ENCODE results near the gene PLA2G5.
"Not testable (repeated sequence)": the region's sequence is repeated elsewhere in the genome, so short reads cannot be mapped to it uniquely, and the experiment has no call there.

The PLA2G5 gene

GRCh38 chr1:20059847-20060246 lies 10.1 kb upstream of the PLA2G5 start:
- H3K4me1 Mint-ChIP-seq, result no peaks in the 10 kb centered on the region
- no peaks in the 10 kb centered on the region for H3K9me3 Mint-ChIP-seq
- DNase-seq, result no peak
- no peak overlapping the region for H3K27ac Mint-ChIP-seq
- no peak for TF ChIP-seq CTCF (IDR thresholded peaks at IDR 0.05)
- H3K27me3 Mint-ChIP-seq (ENCODE audit: low read depth, poor library complexity), result peaks cover 24% of the 10 kb centered on the region
- H3K4me3 Mint-ChIP-seq, result no peak overlapping the region
- H3K36me3 Mint-ChIP-seq (ENCODE audit: low read depth), result no peaks in the 10 kb centered on the region

- not testable (repeated sequence) for H3K4me1 Mint-ChIP-seq; DNase-seq; H3K9me3 Mint-ChIP-seq; H3K27ac Mint-ChIP-seq; H3K4me3 Mint-ChIP-seq; H3K36me3 Mint-ChIP-seq (ENCODE audit: low read depth)
- peaks cover 24% of the 10 kb centered on the region for H3K27me3 Mint-ChIP-seq (ENCODE audit: low read depth, poor library complexity)
Observed at GRCh38 chr1:20060791-20061190, 9.2 kb upstream of the PLA2G5 start.

- Mint-ChIP-seq H3K27me3 (ENCODE audit: low read depth, poor library complexity) (peaks cover 20% of the 10 kb centered on the region), H3K4me1 (no peaks in the 10 kb centered on the region), H3K9me3 (no peaks in the 10 kb centered on the region), H3K36me3 (ENCODE audit: low read depth) (no peaks in the 10 kb centered on the region), H3K27ac (no peak overlapping the region), H3K4me3 (no peak overlapping the region)
- no peak for DNase-seq
- no peak for TF ChIP-seq CTCF (IDR thresholded peaks at IDR 0.05)
Observed at GRCh38 chr1:20061866-20062265, 8.1 kb upstream of the PLA2G5 start.

- H3K4me1 Mint-ChIP-seq, result no peaks in the 10 kb centered on the region
- no peaks in the 10 kb centered on the region for H3K36me3 Mint-ChIP-seq (ENCODE audit: low read depth)
- TF ChIP-seq CTCF (IDR thresholded peaks at IDR 0.05), result no peak
- no peak for DNase-seq
- no peaks in the 10 kb centered on the region for H3K9me3 Mint-ChIP-seq
- no peak overlapping the region for H3K4me3 Mint-ChIP-seq
- no peak overlapping the region for H3K27ac Mint-ChIP-seq
- peaks cover 14% of the 10 kb centered on the region for H3K27me3 Mint-ChIP-seq (ENCODE audit: low read depth, poor library complexity)
Observed at GRCh38 chr1:20063861-20064292, 6.1 kb upstream of the PLA2G5 start.

- Mint-ChIP-seq H3K4me1 (peaks cover 5% of the 10 kb centered on the region), H3K27me3 (ENCODE audit: low read depth, poor library complexity) (peaks cover 12% of the 10 kb centered on the region), H3K9me3 (no peaks in the 10 kb centered on the region), H3K27ac (no peak overlapping the region), H3K4me3 (no peak overlapping the region), H3K36me3 (ENCODE audit: low read depth) (no peaks in the 10 kb centered on the region)
- no peak for TF ChIP-seq CTCF (IDR thresholded peaks at IDR 0.05)
- no peak for DNase-seq
Observed at GRCh38 chr1:20068722-20069121, 1.3 kb upstream of the PLA2G5 start.

GRCh38 chr1:20070357-20070756 lies 363 bp downstream of the PLA2G5 start:
- Mint-ChIP-seq H3K27me3 (ENCODE audit: low read depth, poor library complexity) (peaks cover 4% of the 10 kb centered on the region), H3K36me3 (ENCODE audit: low read depth) (no peaks in the 10 kb centered on the region), H3K9me3 (no peaks in the 10 kb centered on the region), H3K4me1 (peaks cover 5% of the 10 kb centered on the region), H3K4me3 (no peak overlapping the region), H3K27ac (no peak overlapping the region)
- TF ChIP-seq CTCF (IDR thresholded peaks at IDR 0.05), result no peak
- no peak for DNase-seq

Data from nephron progenitor cell (in vitro differentiated cells).